Stimulated activated CD8-positive, alpha-beta memory T cell treated with anti-CD3 and anti-CD28 coated beads, Interleukin-2, amount 100 ng/mL, for 48 hours (primary cell): ENCODE data around the gene ACTA2.
A peak's percentile ranks its signal among the peaks of the same experiment; 100 is the strongest.

Experiments used
- DNase-seq, 2 donors: peaks; one replicate each; pipeline ENCODE4 v3.0.0-alpha.2; 2020; ENCODE audit warnings: low read depth in 2 of 2

Gene ACTA2

GRCh38 chr10:88920198-88920597 is 32.4 kb downstream of the ACTA2 start:
- no peak for DNase-seq

GRCh38 chr10:88919041-88919440 is 33.5 kb downstream of the ACTA2 start:
- DNase-seq: no peak

- no peak for DNase-seq
Measured at GRCh38 chr10:88918191-88918905, 34.2 kb downstream of the ACTA2 start.

GRCh38 chr10:88916986-88917385 is 35.6 kb downstream of the ACTA2 start:
- DNase-seq: no peak

GRCh38 chr10:88916231-88916630 is 36.3 kb downstream of the ACTA2 start:
- DNase-seq: no peak

GRCh38 chr10:88915781-88916180 is 36.8 kb downstream of the ACTA2 start:
- no peak for DNase-seq

GRCh38 chr10:88913788-88914187 is 38.8 kb downstream of the ACTA2 start:
- no peak for DNase-seq

GRCh38 chr10:88913127-88913526 is 39.4 kb downstream of the ACTA2 start:
- no peak for DNase-seq

GRCh38 chr10:88911851-88912250 is 40.7 kb downstream of the ACTA2 start:
- no peak for DNase-seq

- no peak for DNase-seq
Measured at GRCh38 chr10:88911116-88911515, 41.5 kb downstream of the ACTA2 start.

- no peak for DNase-seq
Measured at GRCh38 chr10:88908194-88908593, 44.4 kb downstream of the ACTA2 start.

- no peak for DNase-seq
Measured at GRCh38 chr10:88906921-88907320, 45.7 kb downstream of the ACTA2 start.

GRCh38 chr10:88903715-88904114 is 48.9 kb downstream of the ACTA2 start:
- DNase-seq: no peak

- DNase-seq: no peak
Measured at GRCh38 chr10:88901984-88902789, 50.4 kb downstream of the ACTA2 start.

GRCh38 chr10:88901206-88901983 is 51.2 kb downstream of the ACTA2 start:
- DNase-seq: no peak

GRCh38 chr10:88899886-88900285 is 52.7 kb downstream of the ACTA2 start:
- DNase-seq: no peak

- no peak for DNase-seq
Measured at GRCh38 chr10:88898727-88899126, 53.8 kb downstream of the ACTA2 start.

GRCh38 chr10:88896994-88897853 is 55.3 kb downstream of the ACTA2 start:
- DNase-seq: peak in 1 of 2 donors; percentile 14

- DNase-seq: no peak
Measured at GRCh38 chr10:88896372-88896993, 56.1 kb downstream of the ACTA2 start.

GRCh38 chr10:88895250-88895649 is 57.3 kb downstream of the ACTA2 start:
- DNase-seq: no peak

GRCh38 chr10:88893611-88894010 is 59.0 kb downstream of the ACTA2 start:
- no peak for DNase-seq
